ENCODE results near the gene LZTR1. TPM values are rescaled to one million over a fixed set of nuclear protein-coding genes. Genes with fewer than 3 reads are reported as not detected.

The LZTR1 gene
- total and polyA plus RNA-seq, 2 experiments from 2014 or later: 9.2 to 39.9 TPM

DNA sequence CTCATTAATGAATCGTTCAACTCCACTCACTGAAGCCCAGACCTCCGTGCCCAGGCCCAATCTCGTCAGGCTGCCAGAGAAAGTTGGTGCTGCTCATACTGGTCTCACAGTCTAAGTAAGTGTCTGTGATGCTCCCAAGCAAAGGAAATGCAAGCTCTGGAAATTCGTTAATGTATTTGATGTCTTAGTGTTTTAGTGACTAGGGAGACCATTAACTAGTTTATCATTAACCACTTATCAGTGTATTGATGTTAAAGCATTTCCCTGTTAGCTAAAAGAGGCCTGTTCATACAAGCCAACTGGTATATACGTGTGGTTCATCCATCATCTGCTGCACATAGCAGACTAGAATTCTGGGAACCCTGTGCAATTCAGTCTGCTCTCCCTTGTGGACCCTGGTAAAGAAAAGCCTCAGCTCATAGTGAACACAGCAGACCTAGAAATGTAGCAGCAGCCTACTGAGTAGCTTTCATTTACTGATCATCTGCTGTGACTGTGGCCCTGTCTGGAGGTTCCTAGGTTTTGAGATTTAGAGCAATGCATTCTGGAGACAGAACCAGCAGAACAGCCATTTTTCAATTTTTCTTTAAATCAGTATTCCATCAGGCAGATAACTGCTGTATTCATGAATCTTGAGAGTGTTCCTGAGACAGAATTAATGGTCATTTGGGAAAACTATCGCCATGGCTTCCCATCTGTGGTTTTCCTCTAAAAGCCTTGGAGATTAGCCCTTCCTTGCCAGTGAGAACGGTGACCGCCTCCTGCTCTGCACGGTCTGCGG, 30.8 kb upstream of the LZTR1 start:
- Mint-ChIP-seq H3K27ac (no peak overlapping the region), H3K4me1 (peaks cover 13% of the 10 kb centered on the region; the same call in 2 of the 3 replicates), H3K4me3 (no peak overlapping the region), H3K9me3 (no peaks in the 10 kb centered on the region), H3K36me3 (ENCODE audit: low read depth) (peaks cover 46% of the 10 kb centered on the region), H3K27me3 (ENCODE audit: insufficient read depth, low read depth, poor library complexity) (peaks cover 5% of the 10 kb centered on the region)
- H3K27me3 ChIP-seq (ENCODE audit: insufficient read depth): no peaks in the 10 kb centered on the region
- TF ChIP-seq POLR2AphosphoS5 (IDR thresholded peaks at IDR 0.05; ENCODE audit: low read depth) (no peak), STAT1 (IDR thresholded peaks at IDR 0.05; ENCODE audit: unreplicated experiment) (no peak), JUNB (IDR thresholded peaks at IDR 0.05; ENCODE audit: unreplicated experiment) (no peak)
- TF ChIP-seq, protein P1, sequence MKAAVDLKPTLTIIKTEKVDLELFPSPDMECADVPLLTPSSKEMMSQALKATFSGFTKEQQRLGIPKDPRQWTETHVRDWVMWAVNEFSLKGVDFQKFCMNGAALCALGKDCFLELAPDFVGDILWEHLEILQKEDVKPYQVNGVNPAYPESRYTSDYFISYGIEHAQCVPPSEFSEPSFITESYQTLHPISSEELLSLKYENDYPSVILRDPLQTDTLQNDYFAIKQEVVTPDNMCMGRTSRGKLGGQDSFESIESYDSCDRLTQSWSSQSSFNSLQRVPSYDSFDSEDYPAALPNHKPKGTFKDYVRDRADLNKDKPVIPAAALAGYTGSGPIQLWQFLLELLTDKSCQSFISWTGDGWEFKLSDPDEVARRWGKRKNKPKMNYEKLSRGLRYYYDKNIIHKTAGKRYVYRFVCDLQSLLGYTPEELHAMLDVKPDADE (IDR thresholded peaks at IDR 0.05): no peak
- TF ChIP-seq, protein P2, sequence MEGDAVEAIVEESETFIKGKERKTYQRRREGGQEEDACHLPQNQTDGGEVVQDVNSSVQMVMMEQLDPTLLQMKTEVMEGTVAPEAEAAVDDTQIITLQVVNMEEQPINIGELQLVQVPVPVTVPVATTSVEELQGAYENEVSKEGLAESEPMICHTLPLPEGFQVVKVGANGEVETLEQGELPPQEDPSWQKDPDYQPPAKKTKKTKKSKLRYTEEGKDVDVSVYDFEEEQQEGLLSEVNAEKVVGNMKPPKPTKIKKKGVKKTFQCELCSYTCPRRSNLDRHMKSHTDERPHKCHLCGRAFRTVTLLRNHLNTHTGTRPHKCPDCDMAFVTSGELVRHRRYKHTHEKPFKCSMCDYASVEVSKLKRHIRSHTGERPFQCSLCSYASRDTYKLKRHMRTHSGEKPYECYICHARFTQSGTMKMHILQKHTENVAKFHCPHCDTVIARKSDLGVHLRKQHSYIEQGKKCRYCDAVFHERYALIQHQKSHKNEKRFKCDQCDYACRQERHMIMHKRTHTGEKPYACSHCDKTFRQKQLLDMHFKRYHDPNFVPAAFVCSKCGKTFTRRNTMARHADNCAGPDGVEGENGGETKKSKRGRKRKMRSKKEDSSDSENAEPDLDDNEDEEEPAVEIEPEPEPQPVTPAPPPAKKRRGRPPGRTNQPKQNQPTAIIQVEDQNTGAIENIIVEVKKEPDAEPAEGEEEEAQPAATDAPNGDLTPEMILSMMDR (conservative IDR thresholded peaks at IDR 0.05; ENCODE audit: low read depth in 2 of 2): no peak
- peaks cover 11% of the 10 kb centered on the region; the same call in 1 of the 2 replicates for H3K4me1 ChIP-seq (ENCODE audit: insufficient read depth)
- H3K4me2 ChIP-seq: no peak overlapping the region
- H2AFZ ChIP-seq: no peak overlapping the region
- no peak overlapping the region for H3K4me3 ChIP-seq
- DNase-seq (ENCODE audit: low spot score): no peak
- H3K79me2 ChIP-seq (replicated peaks; ENCODE audit: insufficient read depth): peaks cover 53% of the 10 kb centered on the region
- H4K20me1 ChIP-seq (replicated peaks; ENCODE audit: insufficient read depth): peaks cover 63% of the 10 kb centered on the region
- H3K9me2 ChIP-seq (ENCODE audit: insufficient read depth): no peaks in the 10 kb centered on the region
- no peak for ATAC-seq
- H3F3A ChIP-seq (replicated peaks; ENCODE audit: low read depth): peaks cover 11% of the 10 kb centered on the region; the same call in 1 of the 2 replicates
- H3K36me3 ChIP-seq (ENCODE audit: insufficient read depth): peaks cover 21% of the 10 kb centered on the region
- no peak overlapping the region for H3K27ac ChIP-seq (ENCODE audit: low read depth)

DNA sequence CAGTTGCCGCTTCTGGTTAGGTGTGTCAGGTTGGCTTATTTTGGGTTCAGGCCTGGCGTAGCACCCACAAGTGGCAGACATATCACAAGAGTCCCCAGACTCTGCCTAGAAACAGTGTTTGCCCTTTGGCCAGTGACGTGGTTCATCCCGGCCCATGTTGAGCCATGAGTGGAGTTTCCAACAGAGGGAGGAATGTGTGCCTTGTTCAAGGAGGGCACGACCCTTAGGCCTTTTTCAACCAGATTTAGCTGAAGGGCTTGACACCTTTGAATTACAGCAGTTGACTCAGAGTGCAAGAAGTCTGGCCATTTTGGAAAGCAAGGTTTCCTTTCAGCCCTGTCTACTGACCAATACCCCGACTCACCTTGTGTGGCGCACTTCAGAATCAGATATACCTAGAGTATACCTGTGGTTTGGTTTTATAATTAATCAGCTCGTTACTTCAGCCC, 30.1 kb upstream of the LZTR1 start:
- Histone ChIP-seq H3K36me3 (ENCODE audit: insufficient read depth) (peaks cover 21% of the 10 kb centered on the region), H2AFZ (no peak overlapping the region), H3F3A (replicated peaks; ENCODE audit: low read depth) (peaks cover 11% of the 10 kb centered on the region; the same call in 1 of the 2 replicates), H3K27ac (ENCODE audit: low read depth) (no peak overlapping the region), H3K27me3 (ENCODE audit: insufficient read depth) (peaks cover 6% of the 10 kb centered on the region; the same call in 1 of the 2 replicates), H3K9me2 (ENCODE audit: insufficient read depth) (no peaks in the 10 kb centered on the region), H3K4me3 (no peak overlapping the region), H4K20me1 (replicated peaks; ENCODE audit: insufficient read depth) (peaks cover 57% of the 10 kb centered on the region), H3K4me2 (no peak overlapping the region), H3K79me2 (replicated peaks; ENCODE audit: insufficient read depth) (peaks cover 47% of the 10 kb centered on the region), H3K4me1 (ENCODE audit: insufficient read depth) (peaks cover 11% of the 10 kb centered on the region; the same call in 1 of the 2 replicates)
- Mint-ChIP-seq H3K27me3 (ENCODE audit: insufficient read depth, low read depth, poor library complexity) (peaks cover 8% of the 10 kb centered on the region), H3K36me3 (ENCODE audit: low read depth) (peaks cover 46% of the 10 kb centered on the region), H3K4me1 (peaks cover 11% of the 10 kb centered on the region; the same call in 2 of the 3 replicates), H3K27ac (no peak overlapping the region), H3K4me3 (no peak overlapping the region), H3K9me3 (no peaks in the 10 kb centered on the region)
- DNase-seq (ENCODE audit: low spot score): no peak
- no peak for ATAC-seq
- TF ChIP-seq, protein P3, sequence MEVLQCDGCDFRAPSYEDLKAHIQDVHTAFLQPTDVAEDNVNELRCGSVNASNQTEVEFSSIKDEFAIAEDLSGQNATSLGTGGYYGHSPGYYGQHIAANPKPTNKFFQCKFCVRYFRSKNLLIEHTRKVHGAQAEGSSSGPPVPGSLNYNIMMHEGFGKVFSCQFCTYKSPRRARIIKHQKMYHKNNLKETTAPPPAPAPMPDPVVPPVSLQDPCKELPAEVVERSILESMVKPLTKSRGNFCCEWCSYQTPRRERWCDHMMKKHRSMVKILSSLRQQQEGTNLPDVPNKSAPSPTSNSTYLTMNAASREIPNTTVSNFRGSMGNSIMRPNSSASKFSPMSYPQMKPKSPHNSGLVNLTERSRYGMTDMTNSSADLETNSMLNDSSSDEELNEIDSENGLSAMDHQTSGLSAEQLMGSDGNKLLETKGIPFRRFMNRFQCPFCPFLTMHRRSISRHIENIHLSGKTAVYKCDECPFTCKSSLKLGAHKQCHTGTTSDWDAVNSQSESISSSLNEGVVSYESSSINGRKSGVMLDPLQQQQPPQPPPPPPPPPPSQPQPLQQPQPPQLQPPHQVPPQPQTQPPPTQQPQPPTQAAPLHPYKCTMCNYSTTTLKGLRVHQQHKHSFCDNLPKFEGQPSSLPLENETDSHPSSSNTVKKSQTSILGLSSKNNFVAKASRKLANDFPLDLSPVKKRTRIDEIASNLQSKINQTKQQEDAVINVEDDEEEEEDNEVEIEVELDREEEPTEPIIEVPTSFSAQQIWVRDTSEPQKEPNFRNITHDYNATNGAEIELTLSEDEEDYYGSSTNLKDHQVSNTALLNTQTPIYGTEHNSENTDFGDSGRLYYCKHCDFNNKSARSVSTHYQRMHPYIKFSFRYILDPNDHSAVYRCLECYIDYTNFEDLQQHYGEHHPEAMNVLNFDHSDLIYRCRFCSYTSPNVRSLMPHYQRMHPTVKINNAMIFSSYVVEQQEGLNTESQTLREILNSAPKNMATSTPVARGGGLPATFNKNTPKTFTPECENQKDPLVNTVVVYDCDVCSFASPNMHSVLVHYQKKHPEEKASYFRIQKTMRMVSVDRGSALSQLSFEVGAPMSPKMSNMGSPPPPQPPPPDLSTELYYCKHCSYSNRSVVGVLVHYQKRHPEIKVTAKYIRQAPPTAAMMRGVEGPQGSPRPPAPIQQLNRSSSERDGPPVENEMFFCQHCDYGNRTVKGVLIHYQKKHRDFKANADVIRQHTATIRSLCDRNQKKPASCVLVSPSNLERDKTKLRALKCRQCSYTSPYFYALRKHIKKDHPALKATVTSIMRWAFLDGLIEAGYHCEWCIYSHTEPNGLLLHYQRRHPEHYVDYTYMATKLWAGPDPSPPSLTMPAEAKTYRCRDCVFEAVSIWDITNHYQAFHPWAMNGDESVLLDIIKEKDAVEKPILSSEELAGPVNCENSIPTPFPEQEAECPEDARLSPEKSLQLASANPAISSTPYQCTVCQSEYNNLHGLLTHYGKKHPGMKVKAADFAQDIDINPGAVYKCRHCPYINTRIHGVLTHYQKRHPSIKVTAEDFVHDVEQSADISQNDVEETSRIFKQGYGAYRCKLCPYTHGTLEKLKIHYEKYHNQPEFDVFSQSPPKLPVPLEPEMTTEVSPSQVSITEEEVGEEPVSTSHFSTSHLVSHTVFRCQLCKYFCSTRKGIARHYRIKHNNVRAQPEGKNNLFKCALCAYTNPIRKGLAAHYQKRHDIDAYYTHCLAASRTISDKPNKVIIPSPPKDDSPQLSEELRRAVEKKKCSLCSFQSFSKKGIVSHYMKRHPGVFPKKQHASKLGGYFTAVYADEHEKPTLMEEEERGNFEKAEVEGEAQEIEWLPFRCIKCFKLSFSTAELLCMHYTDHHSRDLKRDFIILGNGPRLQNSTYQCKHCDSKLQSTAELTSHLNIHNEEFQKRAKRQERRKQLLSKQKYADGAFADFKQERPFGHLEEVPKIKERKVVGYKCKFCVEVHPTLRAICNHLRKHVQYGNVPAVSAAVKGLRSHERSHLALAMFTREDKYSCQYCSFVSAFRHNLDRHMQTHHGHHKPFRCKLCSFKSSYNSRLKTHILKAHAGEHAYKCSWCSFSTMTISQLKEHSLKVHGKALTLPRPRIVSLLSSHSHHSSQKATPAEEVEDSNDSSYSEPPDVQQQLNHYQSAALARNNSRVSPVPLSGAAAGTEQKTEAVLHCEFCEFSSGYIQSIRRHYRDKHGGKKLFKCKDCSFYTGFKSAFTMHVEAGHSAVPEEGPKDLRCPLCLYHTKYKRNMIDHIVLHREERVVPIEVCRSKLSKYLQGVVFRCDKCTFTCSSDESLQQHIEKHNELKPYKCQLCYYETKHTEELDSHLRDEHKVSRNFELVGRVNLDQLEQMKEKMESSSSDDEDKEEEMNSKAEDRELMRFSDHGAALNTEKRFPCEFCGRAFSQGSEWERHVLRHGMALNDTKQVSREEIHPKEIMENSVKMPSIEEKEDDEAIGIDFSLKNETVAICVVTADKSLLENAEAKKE (CRISPR knock-in tag; IDR thresholded peaks at IDR 0.05): no peak
- TF ChIP-seq, protein P2 (conservative IDR thresholded peaks at IDR 0.05; ENCODE audit: low read depth in 2 of 2): no peak
- TF ChIP-seq EZH2phosphoT487 (IDR thresholded peaks at IDR 0.05; ENCODE audit: unreplicated experiment): no peak
- no peak for TF ChIP-seq ZNF114 (CRISPR knock-in tag; IDR thresholded peaks at IDR 0.05)
